ENCODE data around the gene ZCCHC7.

DNA sequence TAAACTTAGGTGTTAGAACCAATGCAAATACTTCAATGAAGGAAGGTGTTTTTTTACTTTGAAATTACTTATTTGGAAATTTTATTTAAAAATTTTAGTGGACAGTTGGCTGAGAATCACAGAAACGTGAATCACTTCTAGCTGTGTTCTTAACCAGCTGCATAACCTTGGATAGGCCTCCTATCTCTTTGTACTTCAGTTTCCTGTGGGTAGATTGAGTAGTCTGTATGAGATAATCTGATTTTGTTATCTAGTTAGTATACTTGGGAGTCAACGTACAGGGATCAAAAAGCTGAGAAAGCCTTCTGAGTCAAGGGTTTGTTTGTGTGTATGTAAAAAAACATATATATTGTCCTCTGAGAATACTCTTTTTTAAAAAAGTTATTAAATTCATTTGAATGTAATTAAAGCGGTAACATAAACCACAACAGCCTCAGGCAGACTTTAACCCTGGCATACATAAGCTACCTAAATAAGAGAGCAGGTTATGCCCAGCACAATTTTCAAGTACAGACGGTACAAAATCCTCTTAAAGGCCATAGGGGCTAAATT lies 38.1 kb upstream of the ZCCHC7 start:
- TF ChIP-seq POLR2AphosphoS5 (IDR thresholded peaks at IDR 0.05; ENCODE audit: low read depth, low read length) (no peak), SIN3A (IDR thresholded peaks at IDR 0.05; ENCODE audit: borderline replicate concordance, insufficient read depth, low read length) (no peak), TAF1 (IDR thresholded peaks at IDR 0.05; ENCODE audit: borderline replicate concordance, insufficient read depth, low read length) (no peak)
- TF ChIP-seq, protein P1, sequence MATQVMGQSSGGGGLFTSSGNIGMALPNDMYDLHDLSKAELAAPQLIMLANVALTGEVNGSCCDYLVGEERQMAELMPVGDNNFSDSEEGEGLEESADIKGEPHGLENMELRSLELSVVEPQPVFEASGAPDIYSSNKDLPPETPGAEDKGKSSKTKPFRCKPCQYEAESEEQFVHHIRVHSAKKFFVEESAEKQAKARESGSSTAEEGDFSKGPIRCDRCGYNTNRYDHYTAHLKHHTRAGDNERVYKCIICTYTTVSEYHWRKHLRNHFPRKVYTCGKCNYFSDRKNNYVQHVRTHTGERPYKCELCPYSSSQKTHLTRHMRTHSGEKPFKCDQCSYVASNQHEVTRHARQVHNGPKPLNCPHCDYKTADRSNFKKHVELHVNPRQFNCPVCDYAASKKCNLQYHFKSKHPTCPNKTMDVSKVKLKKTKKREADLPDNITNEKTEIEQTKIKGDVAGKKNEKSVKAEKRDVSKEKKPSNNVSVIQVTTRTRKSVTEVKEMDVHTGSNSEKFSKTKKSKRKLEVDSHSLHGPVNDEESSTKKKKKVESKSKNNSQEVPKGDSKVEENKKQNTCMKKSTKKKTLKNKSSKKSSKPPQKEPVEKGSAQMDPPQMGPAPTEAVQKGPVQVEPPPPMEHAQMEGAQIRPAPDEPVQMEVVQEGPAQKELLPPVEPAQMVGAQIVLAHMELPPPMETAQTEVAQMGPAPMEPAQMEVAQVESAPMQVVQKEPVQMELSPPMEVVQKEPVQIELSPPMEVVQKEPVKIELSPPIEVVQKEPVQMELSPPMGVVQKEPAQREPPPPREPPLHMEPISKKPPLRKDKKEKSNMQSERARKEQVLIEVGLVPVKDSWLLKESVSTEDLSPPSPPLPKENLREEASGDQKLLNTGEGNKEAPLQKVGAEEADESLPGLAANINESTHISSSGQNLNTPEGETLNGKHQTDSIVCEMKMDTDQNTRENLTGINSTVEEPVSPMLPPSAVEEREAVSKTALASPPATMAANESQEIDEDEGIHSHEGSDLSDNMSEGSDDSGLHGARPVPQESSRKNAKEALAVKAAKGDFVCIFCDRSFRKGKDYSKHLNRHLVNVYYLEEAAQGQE (IDR thresholded peaks at IDR 0.05; ENCODE audit: insufficient read depth in 1 of 2, low read depth in 2 of 2, low read length in 2 of 2) = no peak

Data from PFSK-1 (cell line).